Astrocyte (in vitro differentiated cells and primary cell): ENCODE measurements around the gene AATF. TPM values are rescaled to one million over a fixed set of nuclear protein-coding genes. Genes with fewer than 3 reads are reported as not detected.
A peak's percentile ranks its signal among the peaks of the same experiment; 100 is the strongest.

Experiments
- DNase-seq: peaks from one replicate; pipeline ENCODE4 v3.0.0-alpha.2; 2010; ENCODE audit warnings: low read depth
- FAIRE-seq: peaks from 2 replicates; lab custom pipeline; 2011; peaks lifted over from hg19 to GRCh38; lab: Jason Lieb, UNC
- H2AFZ ChIP-seq: 2 replicates; pipeline ENCODE4 v1.6.0; 2012; ENCODE audit warnings: low read depth, low read length, inconsistent platforms
- H3K27ac ChIP-seq: 2 replicates; pipeline ENCODE4 v1.5.1; 2011; ENCODE audit warnings: low read depth, low read length, inconsistent platforms
- H3K27me3 ChIP-seq: 2 replicates; pipeline ENCODE4 v1.6.0; 2011; ENCODE audit warnings: low read length, inconsistent platforms; ENCODE audit not compliant: insufficient read depth
- H3K36me3 ChIP-seq: 2 replicates; pipeline ENCODE4 v1.5.1; 2011; ENCODE audit warnings: low read length, inconsistent platforms; ENCODE audit not compliant: insufficient read depth
- H3K4me1 ChIP-seq: 2 replicates; pipeline ENCODE4 v1.5.1; 2011; ENCODE audit warnings: low read length, inconsistent platforms; ENCODE audit not compliant: insufficient read depth
- H3K4me2 ChIP-seq: 2 replicates; pipeline ENCODE4 v1.6.0; 2012; ENCODE audit warnings: low read length, inconsistent platforms
- H3K4me3 ChIP-seq: 2 replicates; pipeline ENCODE4 v1.5.1; 2011; ENCODE audit warnings: low read depth, mild to moderate bottlenecking, low read length, inconsistent platforms; ENCODE audit not compliant: insufficient read depth
- H3K79me2 ChIP-seq: 2 replicates; pipeline ENCODE4 v1.6.0; 2012; ENCODE audit warnings: mild to moderate bottlenecking, low read length, inconsistent platforms; ENCODE audit not compliant: insufficient read depth
- H3K9ac ChIP-seq: 2 replicates; pipeline ENCODE4 v1.6.0; 2012; ENCODE audit warnings: mild to moderate bottlenecking, low read length, inconsistent platforms
- H3K9me3 ChIP-seq: 2 replicates; pipeline ENCODE4 v1.5.1; 2012; ENCODE audit warnings: low read depth, mild to moderate bottlenecking, low read length, inconsistent platforms; ENCODE audit not compliant: insufficient read depth
- H4K20me1 ChIP-seq: 2 replicates; pipeline ENCODE4 v1.6.0; 2012; ENCODE audit warnings: low read length, inconsistent platforms; ENCODE audit not compliant: insufficient read depth
- H3K27ac Mint-ChIP-seq: one replicate; pipeline ENCODE4 v1.8.0; 2021; ENCODE audit warnings: mild to moderate bottlenecking, mixed read lengths; ENCODE audit not compliant: unreplicated experiment
- H3K27me3 Mint-ChIP-seq: one replicate; pipeline ENCODE4 v1.8.0; 2021; ENCODE audit warnings: low read depth, mixed read lengths; ENCODE audit not compliant: unreplicated experiment
- H3K36me3 Mint-ChIP-seq: one replicate; pipeline ENCODE4 v1.8.0; 2021; ENCODE audit warnings: low read depth, mixed read lengths; ENCODE audit not compliant: unreplicated experiment
- H3K4me1 Mint-ChIP-seq: one replicate; pipeline ENCODE4 v1.8.0; 2021; ENCODE audit warnings: low read depth, mixed read lengths; ENCODE audit not compliant: unreplicated experiment
- H3K4me3 Mint-ChIP-seq: one replicate; pipeline ENCODE4 v1.8.0; 2021; ENCODE audit warnings: mild to moderate bottlenecking, moderate library complexity, mixed read lengths; ENCODE audit not compliant: unreplicated experiment
- H3K9me3 Mint-ChIP-seq: one replicate; pipeline ENCODE4 v1.8.0; 2021; ENCODE audit warnings: mild to moderate bottlenecking, mixed read lengths; ENCODE audit not compliant: unreplicated experiment
- CTCF ChIP-seq: IDR thresholded peaks from 2 replicates; pipeline ENCODE4 v1.5.1; 2011; ENCODE audit warnings: low read depth, mild to moderate bottlenecking, inconsistent platforms, low read length, moderate library complexity; ENCODE audit not compliant: insufficient read depth
- EZH2 ChIP-seq: IDR thresholded peaks from 2 replicates; pipeline ENCODE4 v1.6.1; 2012; ENCODE audit warnings: mild to moderate bottlenecking, low read length, inconsistent platforms; ENCODE audit not compliant: insufficient read depth
- total RNA-seq: library from RNA; stranded (reverse); gene quantifications from 2 replicates; pipeline ENCODE4 v1.2.1, GENCODE V29; 2021

AATF gene
- total RNA-seq, 1 donor from 2014 or later = 47.1 TPM

GRCh38 chr17:36942631-36943125 lies 6.1 kb upstream of the AATF start:
- peaks cover 7% of the 10 kb centered on the region for H3K9me3 ChIP-seq
- Mint-ChIP-seq H3K9me3 (peaks cover 21% of the 10 kb centered on the region), H3K27me3 (peaks cover 69% of the 10 kb centered on the region), H3K27ac (no peak overlapping the region), H3K4me1 (peaks cover 5% of the 10 kb centered on the region), H3K4me3 (no peak overlapping the region), H3K36me3 (peaks cover 16% of the 10 kb centered on the region)
- no peak overlapping the region for H3K9ac ChIP-seq
- FAIRE-seq (no peak), DNase-seq (no peak)
- peaks cover 8% of the 10 kb centered on the region for H3K4me1 ChIP-seq
- no peaks in the 10 kb centered on the region for H3K79me2 ChIP-seq
- H4K20me1 ChIP-seq = peaks cover 21% of the 10 kb centered on the region
- H3K27me3 ChIP-seq = peaks cover 98% of the 10 kb centered on the region
- H3K27ac ChIP-seq = no peak overlapping the region
- H3K36me3 ChIP-seq = no peaks in the 10 kb centered on the region
- H3K4me3 ChIP-seq = no peak overlapping the region
- TF ChIP-seq CTCF (no peak), EZH2 (peak; percentile 94)
- H2AFZ ChIP-seq = no peak overlapping the region
- peak overlapping the region; percentile 72 for H3K4me2 ChIP-seq

- DNase-seq = no peak
- H3K9ac ChIP-seq = no peak overlapping the region
- peaks cover 16% of the 10 kb centered on the region for H3K36me3 Mint-ChIP-seq
- peaks cover 14% of the 10 kb centered on the region for H4K20me1 ChIP-seq
- no peak overlapping the region for H3K4me2 ChIP-seq
- peaks cover 95% of the 10 kb centered on the region for H3K27me3 ChIP-seq
- peak overlapping the region; percentile 64 for H3K4me3 Mint-ChIP-seq
- no peak for FAIRE-seq
- TF ChIP-seq CTCF (no peak), EZH2 (no peak)
- H3K27me3 Mint-ChIP-seq = peaks cover 68% of the 10 kb centered on the region
- peaks cover 7% of the 10 kb centered on the region for H3K9me3 ChIP-seq
- H3K27ac Mint-ChIP-seq = peak overlapping the region; percentile 54
- peaks cover 18% of the 10 kb centered on the region for H3K9me3 Mint-ChIP-seq
- H3K4me1 Mint-ChIP-seq = peaks cover 5% of the 10 kb centered on the region
- no peak overlapping the region for H3K4me3 ChIP-seq
- no peaks in the 10 kb centered on the region for H3K79me2 ChIP-seq
- no peak overlapping the region for H2AFZ ChIP-seq
- H3K4me1 ChIP-seq = peaks cover 14% of the 10 kb centered on the region
- no peak overlapping the region for H3K27ac ChIP-seq
- no peaks in the 10 kb centered on the region for H3K36me3 ChIP-seq
These were observed 5.2 kb upstream of the AATF start for GRCh38 chr17:36943250-36944191.
